H9 (cell line): ENCODE measurements around the gene APOC1. TPM values are rescaled to one million over a fixed set of nuclear protein-coding genes. Genes with fewer than 3 reads are reported as not detected.
A peak's percentile ranks its signal among the peaks of the same experiment; 100 is the strongest.

ENCODE experiments used
- DNase-seq: peaks from one replicate; pipeline ENCODE4 v3.0.0-alpha.2; 2017
- H2AFZ ChIP-seq: one replicate; pipeline ENCODE4 v1.6.1; 2013; ENCODE audit warnings: mild to moderate bottlenecking, low read length, control low read depth, moderate library complexity
- H2AK5ac ChIP-seq: 2 replicates; pipeline ENCODE4 v1.6.1; 2013; ENCODE audit warnings: low read length, control low read depth, mixed read lengths; ENCODE audit not compliant: insufficient read length
- H2BK120ac ChIP-seq: one replicate; pipeline ENCODE4 v1.6.1; 2013; ENCODE audit warnings: low read depth, mild to moderate bottlenecking, low read length, control low read depth, inconsistent platforms; ENCODE audit not compliant: poor library complexity, severe bottlenecking
- H2BK12ac ChIP-seq: 2 replicates; pipeline ENCODE4 v1.6.1; 2013; ENCODE audit warnings: low read length, control low read depth, mixed read lengths, low read depth; ENCODE audit not compliant: insufficient read length
- H2BK15ac ChIP-seq: 2 replicates; pipeline ENCODE4 v1.6.1; 2013; ENCODE audit warnings: low read depth, low read length, control low read depth
- H2BK20ac ChIP-seq: one replicate; pipeline ENCODE4 v1.6.1; 2013; ENCODE audit warnings: low read depth, mild to moderate bottlenecking, low read length, control low read depth, inconsistent platforms; ENCODE audit not compliant: poor library complexity, severe bottlenecking
- H2BK5ac ChIP-seq: 2 replicates; pipeline ENCODE4 v1.6.1; 2013; ENCODE audit warnings: low read length, control low read depth, mixed read lengths; ENCODE audit not compliant: insufficient read length
- H3K14ac ChIP-seq: 2 replicates; pipeline ENCODE4 v1.6.1; 2013; ENCODE audit warnings: low read length, control low read depth; ENCODE audit not compliant: insufficient read depth
- H3K18ac ChIP-seq: 2 replicates; pipeline ENCODE4 v1.6.1; 2013; ENCODE audit warnings: low read depth, mild to moderate bottlenecking, mixed read lengths, low read length, control low read depth; ENCODE audit not compliant: insufficient read length
- H3K23ac ChIP-seq: 2 replicates; pipeline ENCODE4 v1.6.1; 2013; ENCODE audit warnings: low read length, control low read depth, mixed read lengths, low read depth; ENCODE audit not compliant: insufficient read length
- H3K23me2 ChIP-seq: 2 replicates; pipeline ENCODE4 v1.6.1; 2013; ENCODE audit warnings: low read depth, mild to moderate bottlenecking, mixed read lengths, low read length, control low read depth; ENCODE audit not compliant: insufficient read length, poor library complexity, severe bottlenecking
- H3K27ac ChIP-seq: 2 replicates; pipeline ENCODE4 v1.5.1; 2013; ENCODE audit warnings: low read length, control low read depth, mixed read lengths, low read depth; ENCODE audit not compliant: insufficient read length
- H3K27me3 ChIP-seq: 2 replicates; pipeline ENCODE4 v1.6.1; 2013; ENCODE audit warnings: low read length, control low read depth, inconsistent platforms; ENCODE audit not compliant: insufficient read depth
- H3K4ac ChIP-seq: 2 replicates; pipeline ENCODE4 v1.6.1; 2013; ENCODE audit warnings: low read depth, mild to moderate bottlenecking, control low read depth, inconsistent platforms, low read length, moderate library complexity
- H3K4me1 ChIP-seq: 2 replicates; pipeline ENCODE4 v1.6.1; 2013; ENCODE audit warnings: low read length, control low read depth, inconsistent platforms; ENCODE audit not compliant: insufficient read depth
- H3K4me2 ChIP-seq: 2 replicates; pipeline ENCODE4 v1.6.1; 2013; ENCODE audit warnings: low read length, control low read depth, mixed read lengths; ENCODE audit not compliant: insufficient read length, insufficient read depth
- H3K56ac ChIP-seq: 2 replicates; pipeline ENCODE4 v1.6.1; 2013; ENCODE audit warnings: low read depth, mild to moderate bottlenecking, mixed read lengths, low read length, control low read depth; ENCODE audit not compliant: insufficient read length
- H3K79me1 ChIP-seq: 2 replicates; pipeline ENCODE4 v1.6.1; 2013; ENCODE audit warnings: low read depth, mild to moderate bottlenecking, moderate library complexity, low read length, control low read depth, inconsistent platforms; ENCODE audit not compliant: insufficient read depth, poor library complexity, severe bottlenecking
- H3K79me2 ChIP-seq: 2 replicates; pipeline ENCODE4 v1.6.1; 2013; ENCODE audit warnings: low read length, control low read depth, inconsistent platforms; ENCODE audit not compliant: insufficient read depth
- H3K9ac ChIP-seq: 2 replicates; pipeline ENCODE4 v1.6.1; 2013; ENCODE audit warnings: low read length, control low read depth, mixed read lengths; ENCODE audit not compliant: insufficient read length; ENCODE audit errors: extremely low read depth
- H3K9me3 ChIP-seq: one replicate; pipeline ENCODE4 v1.6.1; 2013; ENCODE audit warnings: low read depth, low read length, inconsistent platforms; ENCODE audit not compliant: control insufficient read depth
- H3T11ph ChIP-seq: one replicate; pipeline ENCODE4 v1.6.1; 2013; ENCODE audit warnings: mild to moderate bottlenecking, low read length, control low read depth, inconsistent platforms
- H4K20me1 ChIP-seq: one replicate; pipeline ENCODE4 v1.6.1; 2013; ENCODE audit not compliant: control insufficient read depth, insufficient read length, insufficient read depth
- H4K5ac ChIP-seq: 2 replicates; pipeline ENCODE4 v1.6.1; 2013; ENCODE audit warnings: low read depth, mild to moderate bottlenecking, mixed read lengths, low read length, control low read depth; ENCODE audit not compliant: insufficient read length
- H4K8ac ChIP-seq: replicated peaks from 2 replicates; pipeline ENCODE4 v1.6.1; 2013; ENCODE audit warnings: low read length, control low read depth, mixed read lengths, low read depth; ENCODE audit not compliant: insufficient read length
- H4K91ac ChIP-seq: 2 replicates; pipeline ENCODE4 v1.6.1; 2013; ENCODE audit warnings: low read depth, mild to moderate bottlenecking, moderate library complexity, mixed read lengths, low read length, control low read depth; ENCODE audit not compliant: insufficient read length
- H3K27ac Mint-ChIP-seq, 3 experiments: 2 replicates in 2 of 3; 3 replicates in 1 of 3; pipeline ENCODE4 v1.8.0; 2020 to 2021; ENCODE audit warnings: mixed read lengths in 3 of 3, mild to moderate bottlenecking in 1 of 3, moderate library complexity in 1 of 3
- H3K27me3 Mint-ChIP-seq: 2 replicates; pipeline ENCODE4 v1.8.0; 2021; ENCODE audit warnings: low read depth, mild to moderate bottlenecking, moderate library complexity, mixed read lengths
- H3K36me3 Mint-ChIP-seq, 3 experiments: 2 replicates in 2 of 3; 3 replicates in 1 of 3; pipeline ENCODE4 v1.8.0; 2020 to 2021; ENCODE audit warnings: low read depth in 3 of 3, mixed read lengths in 3 of 3; ENCODE audit not compliant: insufficient read depth in 1 of 3
- H3K4me1 Mint-ChIP-seq, 2 experiments: 2 replicates each; pipeline ENCODE4 v1.8.0; 2020; ENCODE audit warnings: mixed read lengths in 2 of 2
- H3K4me3 Mint-ChIP-seq, 2 experiments: 2 replicates in 1 of 2; 3 replicates in 1 of 2; pipeline ENCODE4 v1.8.0; 2020 to 2021; ENCODE audit warnings: mild to moderate bottlenecking in 2 of 2, mixed read lengths in 2 of 2, moderate library complexity in 1 of 2
- H3K9me3 Mint-ChIP-seq, 2 experiments: 2 replicates in 1 of 2; 3 replicates in 1 of 2; pipeline ENCODE4 v1.8.0; 2020; ENCODE audit warnings: mild to moderate bottlenecking in 2 of 2, mixed read lengths in 2 of 2, moderate library complexity in 1 of 2
- CTCF ChIP-seq: fragments of 200-600 bp; sonication (generic); conservative IDR thresholded peaks from 3 replicates; pipeline ENCODE4 v1.8.0; 2021; ENCODE audit warnings: antibody characterized with exemption, mild to moderate bottlenecking
- WGBS: extraction: QIAGEN DNeasy Blood & Tissue Kit; methylation state at CpG from one replicate; pipeline ENCODE4 v1.1.7; 2013; ENCODE audit warnings: missing lambda C conversion rate, low lambda C conversion rate, mixed read lengths; ENCODE audit not compliant: insufficient read length; ENCODE audit errors: extremely low coverage; 5-methylcytosine and 5-hydroxymethylcytosine counted together
- total RNA-seq: library from RNA; stranded (reverse); gene quantifications from 2 replicates; pipeline ENCODE4 v1.2.1, GENCODE V29; 2021

Gene APOC1
- total RNA-seq, 1 experiment from 2014 or later = 78.1 TPM

- no peaks in the 10 kb centered on the region for H3K27me3 ChIP-seq
- H4K91ac ChIP-seq = no peak within 1 kb of the TSS
- H3K18ac ChIP-seq = peak within 1 kb of the TSS; percentile 77
- H3K36me3 Mint-ChIP-seq = peaks cover 21 to 60% (median 51%) of the 10 kb centered on the region in 3 experiments; a peak in 6 of 7 replicates
- no peak within 1 kb of the TSS for H3K56ac ChIP-seq
- H3K4me1 Mint-ChIP-seq = peaks cover 15 to 33% of the 10 kb centered on the region in 2 experiments
- no peak within 1 kb of the TSS for H2BK20ac ChIP-seq
- H3K4ac ChIP-seq = no peak within 1 kb of the TSS
- peak within 1 kb of the TSS; percentile 95 to 99 (median 98) for H3K27ac Mint-ChIP-seq
- H3K14ac ChIP-seq = peak within 1 kb of the TSS; percentile 41
- no peak for TF ChIP-seq CTCF
- H2AFZ ChIP-seq = no peak within 1 kb of the TSS
- no CpG with 5 or more reads among the region's 20 CpGs for WGBS
- peak within 1 kb of the TSS; percentile 71 for H3K4me2 ChIP-seq
- H4K20me1 ChIP-seq = no peaks in the 10 kb centered on the region
- H3T11ph ChIP-seq = no peak within 1 kb of the TSS
- peak within 1 kb of the TSS; percentile 92 to 99 for H3K4me3 Mint-ChIP-seq
- no peak within 1 kb of the TSS for H2BK5ac ChIP-seq
- no peaks in the 10 kb centered on the region for H3K4me1 ChIP-seq
- no peak within 1 kb of the TSS for H2BK12ac ChIP-seq
- DNase-seq = peak; percentile 91
- H3K79me2 ChIP-seq = no peaks in the 10 kb centered on the region; the same call in 1 of the 2 replicates
- peak within 1 kb of the TSS; percentile 61 for H3K9ac ChIP-seq
- no peaks in the 10 kb centered on the region for H3K79me1 ChIP-seq
- H3K27ac ChIP-seq = peak within 1 kb of the TSS; percentile 66
- H3K23ac ChIP-seq = no peak within 1 kb of the TSS
- no peak within 1 kb of the TSS for H4K5ac ChIP-seq
- no peak within 1 kb of the TSS for H2AK5ac ChIP-seq
- H3K27me3 Mint-ChIP-seq = no peaks in the 10 kb centered on the region
- H2BK120ac ChIP-seq = no peak within 1 kb of the TSS
- no peak within 1 kb of the TSS for H4K8ac ChIP-seq
- H3K23me2 ChIP-seq = no peaks in the 10 kb centered on the region
- H3K9me3 ChIP-seq = no peaks in the 10 kb centered on the region
- no peak within 1 kb of the TSS for H2BK15ac ChIP-seq
- no peaks in the 10 kb centered on the region for H3K9me3 Mint-ChIP-seq
Measured at GRCh38 chr19:44905437-44906160, 8.8 kb upstream of the APOC1 start, which contains the start of gene APOE. Gene APOE, plus strand, starts transcription at chr19:44905796. Its CDS starts 829 bp downstream, at chr19:44906625.
